ENCODE data around the gene NBPF15.
"Not testable (repeated sequence)": the region's sequence is repeated elsewhere in the genome, so short reads cannot be mapped to it uniquely, and the experiment has no call there.

GRCh38 chr1:144418891-144419694, 42.4 kb downstream of the NBPF15 start:
- not testable (repeated sequence) for TF ChIP-seq CTCF (IDR thresholded peaks at IDR 0.05; ENCODE audit: insufficient read depth, low read length); POLR2AphosphoS5 (IDR thresholded peaks at IDR 0.05; ENCODE audit: low read depth)
